Natural killer cell (primary cell): Measurements from ENCODE around the gene DYNLRB2. TPM values are rescaled to one million over a fixed set of nuclear protein-coding genes. Genes with fewer than 3 reads are reported as not detected.

ENCODE experiments used
- ATAC-seq, 3 donors: fragments of 150-1000 bp in 2 of 3; fragments of 200-7000 bp in 1 of 3; cut with Tn5 transposase; 1 replicate in 1 of 3; 2 replicates in 2 of 3; pipeline ENCODE4 v1.10.0; 2021; ENCODE audit warnings: mild to moderate bottlenecking in 2 of 3, moderate library complexity in 2 of 3
- DNase-seq, 2 donors: peaks; one replicate each; pipeline versions ENCODE4 v3.0.0 to v3.0.0-alpha.2; 2013 to 2021; ENCODE audit warnings: mixed read lengths in 1 of 2
- H3K27ac ChIP-seq: one replicate; pipeline ENCODE4 v1.5.1; 2013; ENCODE audit warnings: mild to moderate bottlenecking, low read length
- H3K27me3 ChIP-seq: one replicate; pipeline ENCODE4 v1.6.1; 2013; ENCODE audit warnings: low read length; ENCODE audit not compliant: control insufficient read depth, insufficient read depth
- H3K36me3 ChIP-seq: one replicate; pipeline ENCODE4 v1.6.1; 2013; ENCODE audit warnings: low read length; ENCODE audit not compliant: control insufficient read depth, insufficient read depth
- H3K4me1 ChIP-seq: one replicate; pipeline ENCODE4 v1.6.1; 2013; ENCODE audit warnings: low read length; ENCODE audit not compliant: control insufficient read depth, insufficient read depth
- H3K4me3 ChIP-seq: one replicate; pipeline ENCODE4 v1.5.1; 2013; ENCODE audit warnings: low read length
- H3K9me3 ChIP-seq: one replicate; pipeline ENCODE4 v1.6.1; 2013; ENCODE audit warnings: low read length; ENCODE audit not compliant: control insufficient read depth, insufficient read depth
- H3K27ac Mint-ChIP-seq, 2 donors: one replicate each; pipeline ENCODE4 v1.8.0; 2022; ENCODE audit warnings: mild to moderate bottlenecking in 2 of 2, mixed read lengths in 2 of 2, moderate library complexity in 1 of 2
- H3K27me3 Mint-ChIP-seq, 2 donors: one replicate each; pipeline ENCODE4 v1.8.0; 2022; ENCODE audit warnings: low read depth in 2 of 2, mixed read lengths in 2 of 2
- H3K36me3 Mint-ChIP-seq: one replicate; pipeline ENCODE4 v1.8.0; 2022; ENCODE audit warnings: mixed read lengths
- H3K4me1 Mint-ChIP-seq, 2 donors: one replicate each; pipeline ENCODE4 v1.8.0; 2022; ENCODE audit warnings: mixed read lengths in 2 of 2
- H3K4me3 Mint-ChIP-seq: one replicate; pipeline ENCODE4 v1.8.0; 2022; ENCODE audit warnings: mild to moderate bottlenecking, moderate library complexity, mixed read lengths
- H3K9me3 Mint-ChIP-seq, 2 donors: one replicate each; pipeline ENCODE4 v1.8.0; 2022; ENCODE audit warnings: mixed read lengths in 2 of 2
- CTCF ChIP-seq: fragments of 200-600 bp; IDR thresholded peaks from one replicate; pipeline ENCODE4 v1.8.0; 2022; ENCODE audit warnings: antibody characterized with exemption
- WGBS: methylation state at CpG from one replicate; pipeline ENCODE4 v1.1.7; 2013; ENCODE audit warnings: missing lambda C conversion rate; ENCODE audit not compliant: insufficient coverage; 5-methylcytosine and 5-hydroxymethylcytosine counted together
- intact Hi-C: fragments of 100-400 bp; cut with micrococcal nuclease; formaldehyde crosslinking; loops from one replicate; pipeline ENCODE4 v1.14.2; 2022
- total RNA-seq, 4 donors: library from RNA; stranded (reverse); fragments of 120-200 nt in 1 of 4; gene quantifications; one replicate each; pipeline versions ENCODE4 v1.2.3 to v1.2.4, GENCODE V29; 2013 to 2022

The DYNLRB2 gene
- total RNA-seq, 3 donors from 2014 or later (not counting 1 experiment from before 2014, with no cell fraction given): not detected

- no peak for ATAC-seq
- Mint-ChIP-seq H3K27ac (no peak overlapping the region), H3K4me3 (no peak overlapping the region)
Measured at GRCh38 chr16:80554033-80554432, 13.2 kb downstream of the DYNLRB2 start.

GRCh38 chr16:80556481-80556880 is 15.7 kb downstream of the DYNLRB2 start:
- H3K27me3 Mint-ChIP-seq: peaks cover 6 to 11% of the 10 kb centered on the region in 2 donors
- H3K4me1 ChIP-seq: no peaks in the 10 kb centered on the region
- H3K27me3 ChIP-seq: no peaks in the 10 kb centered on the region
- ATAC-seq (no peak), DNase-seq (no peak)
- H3K4me3 Mint-ChIP-seq: no peak overlapping the region
- intact Hi-C loops: no loop called here
- no peaks in the 10 kb centered on the region for H3K9me3 Mint-ChIP-seq
- TF ChIP-seq CTCF: no peak
- H3K36me3 Mint-ChIP-seq: no peaks in the 10 kb centered on the region
- H3K27ac Mint-ChIP-seq: no peak overlapping the region
- H3K27ac ChIP-seq: no peak overlapping the region
- H3K4me1 Mint-ChIP-seq: no peaks in the 10 kb centered on the region
- WGBS: 61% methylated on average over 3 of the region's 3 CpGs
- no peak overlapping the region for H3K4me3 ChIP-seq
- no peaks in the 10 kb centered on the region for H3K36me3 ChIP-seq
- H3K9me3 ChIP-seq: no peaks in the 10 kb centered on the region

More at GRCh38 chr16:80554033-80554432, 13.2 kb downstream of the DYNLRB2 start:
- Histone ChIP-seq H3K4me3 (no peak overlapping the region), H3K4me1 (no peaks in the 10 kb centered on the region), H3K27me3 (no peaks in the 10 kb centered on the region), H3K27ac (no peak overlapping the region), H3K36me3 (no peaks in the 10 kb centered on the region), H3K9me3 (no peaks in the 10 kb centered on the region)
- TF ChIP-seq CTCF: no peak
- intact Hi-C loops: no loop called here
- DNase-seq: no peak
- H3K4me1 Mint-ChIP-seq: no peaks in the 10 kb centered on the region
- WGBS: 5% methylated on average over 2 of the region's 2 CpGs
- no peaks in the 10 kb centered on the region for H3K36me3 Mint-ChIP-seq
- H3K9me3 Mint-ChIP-seq: no peaks in the 10 kb centered on the region
- peaks cover 0 to 5% of the 10 kb centered on the region in 2 donors for H3K27me3 Mint-ChIP-seq

DNA sequence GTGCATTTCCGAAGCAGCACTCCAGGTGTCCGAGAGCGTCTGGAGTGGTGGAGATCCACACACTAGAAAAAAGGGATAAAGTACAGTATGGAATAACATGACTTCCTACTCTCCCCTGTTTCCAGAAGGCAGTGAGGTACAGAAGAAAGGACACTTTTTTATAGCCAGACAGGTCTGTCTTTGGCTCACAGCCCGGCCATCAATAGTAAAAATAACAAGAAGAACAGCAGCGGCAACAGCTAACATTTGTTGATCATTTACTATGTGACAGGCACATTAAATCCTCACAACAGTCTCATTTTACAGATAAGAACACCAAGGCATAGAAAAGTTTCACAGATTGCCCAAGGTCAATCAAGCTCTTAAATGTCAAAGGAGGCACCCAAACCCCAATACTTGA is 16.2 kb downstream of the DYNLRB2 start:
- TF ChIP-seq CTCF: no peak
- no peak overlapping the region for H3K4me3 ChIP-seq
- Mint-ChIP-seq H3K4me3 (no peak overlapping the region), H3K36me3 (no peaks in the 10 kb centered on the region), H3K27me3 (peaks cover 6 to 11% of the 10 kb centered on the region in 2 donors), H3K9me3 (no peaks in the 10 kb centered on the region), H3K4me1 (no peaks in the 10 kb centered on the region), H3K27ac (no peak overlapping the region)
- no peaks in the 10 kb centered on the region for H3K4me1 ChIP-seq
- no peaks in the 10 kb centered on the region for H3K9me3 ChIP-seq
- 100% methylated on average over 5 of the region's 5 CpGs for WGBS
- no peak overlapping the region for H3K27ac ChIP-seq
- intact Hi-C loops: no loop called here
- H3K36me3 ChIP-seq: no peaks in the 10 kb centered on the region
- no peak for DNase-seq
- H3K27me3 ChIP-seq: no peaks in the 10 kb centered on the region
- no peak for ATAC-seq

DNA sequence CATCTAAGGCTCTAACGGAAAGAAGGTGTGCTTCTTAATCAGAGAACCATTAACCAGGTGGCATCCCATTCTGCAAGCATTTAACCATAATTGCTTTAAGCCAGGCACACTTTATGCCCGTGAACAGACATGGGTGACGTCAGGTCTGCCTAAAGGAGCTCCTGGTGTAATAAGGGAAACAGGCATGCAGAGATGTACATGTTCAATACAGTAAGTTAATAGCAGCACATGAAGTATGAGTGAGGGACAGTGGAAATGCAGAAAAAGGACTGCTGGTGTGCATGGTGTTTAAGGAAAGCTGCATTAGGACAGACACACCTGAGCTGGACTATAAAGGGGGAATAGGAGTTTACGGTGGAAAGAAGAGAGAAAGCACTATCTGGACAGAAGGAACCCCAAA is 18.6 kb downstream of the DYNLRB2 start:
- Mint-ChIP-seq H3K27me3 (peaks cover 6 to 11% of the 10 kb centered on the region in 2 donors), H3K36me3 (no peaks in the 10 kb centered on the region)

More for the DNA sequence above, 18.6 kb downstream of the DYNLRB2 start:
- H3K9me3 ChIP-seq: no peaks in the 10 kb centered on the region
- no peak overlapping the region for H3K27ac ChIP-seq
- TF ChIP-seq CTCF: no peak
- no peak overlapping the region for H3K27ac Mint-ChIP-seq
- no peak for DNase-seq
- no peaks in the 10 kb centered on the region for H3K9me3 Mint-ChIP-seq
- H3K4me3 ChIP-seq: no peak overlapping the region
- ATAC-seq: no peak
- no peaks in the 10 kb centered on the region for H3K4me1 ChIP-seq
- intact Hi-C loops: no loop called here
- H3K36me3 ChIP-seq: no peaks in the 10 kb centered on the region
- WGBS: 61% methylated on average over 4 of the region's 4 CpGs
- H3K4me3 Mint-ChIP-seq: no peak overlapping the region
- H3K27me3 ChIP-seq: no peaks in the 10 kb centered on the region
- no peaks in the 10 kb centered on the region for H3K4me1 Mint-ChIP-seq
